Measurements from ENCODE around the gene FAAH.

DNA sequence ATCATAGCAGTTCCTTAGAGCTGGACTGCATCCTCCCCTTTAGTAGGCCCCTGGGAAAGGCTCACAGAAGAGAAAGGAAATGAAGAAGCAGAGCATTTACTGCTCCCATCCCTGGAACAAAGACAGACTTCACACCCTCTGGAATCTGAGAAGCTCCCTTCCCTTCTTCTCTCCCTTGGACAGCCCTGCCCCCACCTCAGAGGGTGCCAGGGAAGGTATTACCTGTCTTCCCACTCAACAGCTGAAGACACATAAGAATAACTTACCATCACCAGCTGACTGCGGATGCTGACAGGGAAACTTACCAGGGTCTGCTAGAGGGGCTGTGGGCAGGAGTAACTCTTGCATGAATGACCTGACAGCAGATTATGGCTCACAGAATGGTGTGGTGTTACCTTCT, 14.1 kb upstream of the FAAH start:
- TF ChIP-seq, protein P1, sequence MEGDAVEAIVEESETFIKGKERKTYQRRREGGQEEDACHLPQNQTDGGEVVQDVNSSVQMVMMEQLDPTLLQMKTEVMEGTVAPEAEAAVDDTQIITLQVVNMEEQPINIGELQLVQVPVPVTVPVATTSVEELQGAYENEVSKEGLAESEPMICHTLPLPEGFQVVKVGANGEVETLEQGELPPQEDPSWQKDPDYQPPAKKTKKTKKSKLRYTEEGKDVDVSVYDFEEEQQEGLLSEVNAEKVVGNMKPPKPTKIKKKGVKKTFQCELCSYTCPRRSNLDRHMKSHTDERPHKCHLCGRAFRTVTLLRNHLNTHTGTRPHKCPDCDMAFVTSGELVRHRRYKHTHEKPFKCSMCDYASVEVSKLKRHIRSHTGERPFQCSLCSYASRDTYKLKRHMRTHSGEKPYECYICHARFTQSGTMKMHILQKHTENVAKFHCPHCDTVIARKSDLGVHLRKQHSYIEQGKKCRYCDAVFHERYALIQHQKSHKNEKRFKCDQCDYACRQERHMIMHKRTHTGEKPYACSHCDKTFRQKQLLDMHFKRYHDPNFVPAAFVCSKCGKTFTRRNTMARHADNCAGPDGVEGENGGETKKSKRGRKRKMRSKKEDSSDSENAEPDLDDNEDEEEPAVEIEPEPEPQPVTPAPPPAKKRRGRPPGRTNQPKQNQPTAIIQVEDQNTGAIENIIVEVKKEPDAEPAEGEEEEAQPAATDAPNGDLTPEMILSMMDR (conservative IDR thresholded peaks at IDR 0.05; ENCODE audit: low read depth, low read length), result no peak
- TF ChIP-seq SMC3 (IDR thresholded peaks at IDR 0.05; ENCODE audit: low read depth, low read length) (no peak), POLR2A (IDR thresholded peaks at IDR 0.05; ENCODE audit: low read depth, low read length) (no peak), BHLHE40 (IDR thresholded peaks at IDR 0.05; ENCODE audit: low read depth, low read length) (no peak), FOS (IDR thresholded peaks at IDR 0.05; ENCODE audit: low read depth, low read length) (no peak), RAD21 (IDR thresholded peaks at IDR 0.05; ENCODE audit: low read length) (no peak), MAZ (IDR thresholded peaks at IDR 0.05; ENCODE audit: borderline replicate concordance, low read depth, low read length) (no peak), CEBPB (IDR thresholded peaks at IDR 0.05; ENCODE audit: low read depth, low read length) (no peak), CHD1 (IDR thresholded peaks at IDR 0.05; ENCODE audit: low read depth, low read length) (no peak), RCOR1 (IDR thresholded peaks at IDR 0.05; ENCODE audit: insufficient replicate concordance, low read length) (no peak), MAFK (IDR thresholded peaks at IDR 0.05; ENCODE audit: low read depth, low read length) (no peak), MXI1 (IDR thresholded peaks at IDR 0.05; ENCODE audit: borderline replicate concordance, low read depth, low read length) (no peak)
- TF ChIP-seq, protein P2, sequence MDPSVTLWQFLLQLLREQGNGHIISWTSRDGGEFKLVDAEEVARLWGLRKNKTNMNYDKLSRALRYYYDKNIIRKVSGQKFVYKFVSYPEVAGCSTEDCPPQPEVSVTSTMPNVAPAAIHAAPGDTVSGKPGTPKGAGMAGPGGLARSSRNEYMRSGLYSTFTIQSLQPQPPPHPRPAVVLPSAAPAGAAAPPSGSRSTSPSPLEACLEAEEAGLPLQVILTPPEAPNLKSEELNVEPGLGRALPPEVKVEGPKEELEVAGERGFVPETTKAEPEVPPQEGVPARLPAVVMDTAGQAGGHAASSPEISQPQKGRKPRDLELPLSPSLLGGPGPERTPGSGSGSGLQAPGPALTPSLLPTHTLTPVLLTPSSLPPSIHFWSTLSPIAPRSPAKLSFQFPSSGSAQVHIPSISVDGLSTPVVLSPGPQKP (IDR thresholded peaks at IDR 0.05; ENCODE audit: borderline replicate concordance, low read depth, low read length), result no peak
